Astrocyte (in vitro differentiated cells and primary cell): ENCODE data around the gene SNRPA. TPM values are rescaled to one million over a fixed set of nuclear protein-coding genes. Genes with fewer than 3 reads are reported as not detected.

ENCODE experiments used
- DNase-seq: peaks from one replicate; pipeline ENCODE4 v3.0.0-alpha.2; 2010; ENCODE audit warnings: low read depth
- FAIRE-seq: peaks from 2 replicates; lab custom pipeline; 2011; peaks lifted over from hg19 to GRCh38; lab: Jason Lieb, UNC
- H2AFZ ChIP-seq: 2 replicates; pipeline ENCODE4 v1.6.0; 2012; ENCODE audit warnings: low read depth, low read length, inconsistent platforms
- H3K27ac ChIP-seq: 2 replicates; pipeline ENCODE4 v1.5.1; 2011; ENCODE audit warnings: low read depth, low read length, inconsistent platforms
- H3K27me3 ChIP-seq: 2 replicates; pipeline ENCODE4 v1.6.0; 2011; ENCODE audit warnings: low read length, inconsistent platforms; ENCODE audit not compliant: insufficient read depth
- H3K36me3 ChIP-seq: 2 replicates; pipeline ENCODE4 v1.5.1; 2011; ENCODE audit warnings: low read length, inconsistent platforms; ENCODE audit not compliant: insufficient read depth
- H3K4me1 ChIP-seq: 2 replicates; pipeline ENCODE4 v1.5.1; 2011; ENCODE audit warnings: low read length, inconsistent platforms; ENCODE audit not compliant: insufficient read depth
- H3K4me2 ChIP-seq: 2 replicates; pipeline ENCODE4 v1.6.0; 2012; ENCODE audit warnings: low read length, inconsistent platforms
- H3K4me3 ChIP-seq: 2 replicates; pipeline ENCODE4 v1.5.1; 2011; ENCODE audit warnings: low read depth, mild to moderate bottlenecking, low read length, inconsistent platforms; ENCODE audit not compliant: insufficient read depth
- H3K79me2 ChIP-seq: 2 replicates; pipeline ENCODE4 v1.6.0; 2012; ENCODE audit warnings: mild to moderate bottlenecking, low read length, inconsistent platforms; ENCODE audit not compliant: insufficient read depth
- H3K9ac ChIP-seq: 2 replicates; pipeline ENCODE4 v1.6.0; 2012; ENCODE audit warnings: mild to moderate bottlenecking, low read length, inconsistent platforms
- H3K9me3 ChIP-seq: 2 replicates; pipeline ENCODE4 v1.5.1; 2012; ENCODE audit warnings: low read depth, mild to moderate bottlenecking, low read length, inconsistent platforms; ENCODE audit not compliant: insufficient read depth
- H4K20me1 ChIP-seq: 2 replicates; pipeline ENCODE4 v1.6.0; 2012; ENCODE audit warnings: low read length, inconsistent platforms; ENCODE audit not compliant: insufficient read depth
- H3K27ac Mint-ChIP-seq: one replicate; pipeline ENCODE4 v1.8.0; 2021; ENCODE audit warnings: mild to moderate bottlenecking, mixed read lengths; ENCODE audit not compliant: unreplicated experiment
- H3K27me3 Mint-ChIP-seq: one replicate; pipeline ENCODE4 v1.8.0; 2021; ENCODE audit warnings: low read depth, mixed read lengths; ENCODE audit not compliant: unreplicated experiment
- H3K36me3 Mint-ChIP-seq: one replicate; pipeline ENCODE4 v1.8.0; 2021; ENCODE audit warnings: low read depth, mixed read lengths; ENCODE audit not compliant: unreplicated experiment
- H3K4me1 Mint-ChIP-seq: one replicate; pipeline ENCODE4 v1.8.0; 2021; ENCODE audit warnings: low read depth, mixed read lengths; ENCODE audit not compliant: unreplicated experiment
- H3K4me3 Mint-ChIP-seq: one replicate; pipeline ENCODE4 v1.8.0; 2021; ENCODE audit warnings: mild to moderate bottlenecking, moderate library complexity, mixed read lengths; ENCODE audit not compliant: unreplicated experiment
- H3K9me3 Mint-ChIP-seq: one replicate; pipeline ENCODE4 v1.8.0; 2021; ENCODE audit warnings: mild to moderate bottlenecking, mixed read lengths; ENCODE audit not compliant: unreplicated experiment
- CTCF ChIP-seq: IDR thresholded peaks from 2 replicates; pipeline ENCODE4 v1.5.1; 2011; ENCODE audit warnings: low read depth, mild to moderate bottlenecking, inconsistent platforms, low read length, moderate library complexity; ENCODE audit not compliant: insufficient read depth
- EZH2 ChIP-seq: IDR thresholded peaks from 2 replicates; pipeline ENCODE4 v1.6.1; 2012; ENCODE audit warnings: mild to moderate bottlenecking, low read length, inconsistent platforms; ENCODE audit not compliant: insufficient read depth
- total RNA-seq: library from RNA; stranded (reverse); gene quantifications from 2 replicates; pipeline ENCODE4 v1.2.1, GENCODE V29; 2021

SNRPA gene
- total RNA-seq, 1 donor from 2014 or later, result 67.0 TPM

- Mint-ChIP-seq H3K9me3 (no peaks in the 10 kb centered on the region), H3K36me3 (peaks cover 35% of the 10 kb centered on the region), H3K27ac (no peak overlapping the region), H3K27me3 (no peaks in the 10 kb centered on the region), H3K4me1 (no peaks in the 10 kb centered on the region), H3K4me3 (no peak overlapping the region)
- Histone ChIP-seq H3K36me3 (peaks cover 23% of the 10 kb centered on the region), H3K4me1 (no peaks in the 10 kb centered on the region), H3K27ac (no peak overlapping the region), H3K9me3 (no peaks in the 10 kb centered on the region), H2AFZ (no peak overlapping the region), H4K20me1 (no peaks in the 10 kb centered on the region), H3K27me3 (no peaks in the 10 kb centered on the region), H3K9ac (no peak overlapping the region), H3K79me2 (no peaks in the 10 kb centered on the region), H3K4me2 (no peak overlapping the region), H3K4me3 (no peak overlapping the region)
- no peak for DNase-seq
- FAIRE-seq, result no peak
- TF ChIP-seq CTCF, result no peak
- no peak for TF ChIP-seq EZH2
Observed at GRCh38 chr19:40733149-40733548, 17.9 kb upstream of the SNRPA start.

GRCh38 chr19:40735013-40735771 is 15.8 kb upstream of the SNRPA start:
- H3K27ac Mint-ChIP-seq, result no peak overlapping the region

More at GRCh38 chr19:40735013-40735771, 15.8 kb upstream of the SNRPA start:
- no peaks in the 10 kb centered on the region for H3K4me1 ChIP-seq
- H3K27me3 Mint-ChIP-seq, result no peaks in the 10 kb centered on the region
- H3K27ac ChIP-seq, result no peak overlapping the region
- no peak overlapping the region for H3K9ac ChIP-seq
- no peak overlapping the region for H2AFZ ChIP-seq
- H3K4me3 ChIP-seq, result no peak overlapping the region
- DNase-seq (no peak), FAIRE-seq (no peak)
- no peaks in the 10 kb centered on the region for H3K4me1 Mint-ChIP-seq
- no peak overlapping the region for H3K4me3 Mint-ChIP-seq
- H3K36me3 ChIP-seq, result peaks cover 27% of the 10 kb centered on the region
- H3K4me2 ChIP-seq, result no peak overlapping the region
- TF ChIP-seq EZH2, result no peak
- TF ChIP-seq CTCF, result no peak
- H3K9me3 ChIP-seq, result no peaks in the 10 kb centered on the region
- no peaks in the 10 kb centered on the region for H3K9me3 Mint-ChIP-seq
- no peaks in the 10 kb centered on the region for H3K27me3 ChIP-seq
- H4K20me1 ChIP-seq, result no peaks in the 10 kb centered on the region
- no peaks in the 10 kb centered on the region for H3K79me2 ChIP-seq
- H3K36me3 Mint-ChIP-seq, result peaks cover 37% of the 10 kb centered on the region
